Stomach (tissue), 9 donors: Measurements from ENCODE around the gene METTL21A. TPM values are rescaled to one million over a fixed set of nuclear protein-coding genes. Genes with fewer than 3 reads are reported as not detected.

Experiments used
- DNase-seq, 2 donors: peaks; one replicate each; pipeline versions ENCODE4 v3.0.0 to v3.0.0-alpha.2; 2013 to 2019
- H3K27ac ChIP-seq, 5 donors: fragments of 200-600 bp in 4 of 5; sonication (generic) in 4 of 5; one replicate each; pipeline ENCODE4 v1.5.1; 2013 to 2019; ENCODE audit warnings: mild to moderate bottlenecking in 1 of 5, moderate library complexity in 1 of 5
- H3K27me3 ChIP-seq, 3 donors: fragments of 200-600 bp; sonication (generic); one replicate each; pipeline ENCODE4 v1.5.1; 2017 to 2019; ENCODE audit warnings: mixed run types in 1 of 3
- H3K36me3 ChIP-seq, 4 donors: fragments of 200-600 bp; sonication (generic); 1 replicate in 3 of 4; 2 replicates in 1 of 4; pipeline ENCODE4 v1.5.1; 2016 to 2019
- H3K4me1 ChIP-seq, 4 donors: fragments of 200-600 bp; sonication (generic); one replicate each; pipeline ENCODE4 v1.5.1; 2016 to 2019
- H3K4me3 ChIP-seq, 4 donors: fragments of 200-600 bp; sonication (generic) in 3 of 4; one replicate each; pipeline ENCODE4 v1.5.1; 2016 to 2019; ENCODE audit warnings: mild to moderate bottlenecking in 1 of 4
- H3K9me3 ChIP-seq, 4 donors: fragments of 200-600 bp; sonication (generic); one replicate each; pipeline ENCODE4 v1.5.1; 2016 to 2019
- EP300 ChIP-seq: sonication (generic); formaldehyde crosslinking; IDR thresholded peaks from one replicate; pipeline ENCODE4 v1.6.1; 2017; ENCODE audit warnings: antibody characterized with exemption
- POLR2A ChIP-seq, 4 donors: fragments of 450-650 bp; IDR thresholded peaks; one replicate each; pipeline ENCODE4 v1.6.1; 2016; ENCODE audit warnings: antibody characterized with exemption in 4 of 4, control low read depth in 2 of 4, mild to moderate bottlenecking in 1 of 4, moderate library complexity in 1 of 4
- POLR2AphosphoS5 ChIP-seq, 3 donors: sonication (generic); formaldehyde crosslinking; IDR thresholded peaks; one replicate each; pipeline ENCODE4 v1.6.1; 2016; ENCODE audit warnings: antibody characterized with exemption in 3 of 3
- WGBS, 5 donors: extraction: QIAGEN DNeasy Blood & Tissue Kit in 3 of 5; methylation state at CpG; one replicate each; pipeline versions ENCODE4 v1.1.5 to v1.1.7; 2013 to 2018; 5-methylcytosine and 5-hydroxymethylcytosine counted together
- intact Hi-C: fragments of 100-400 bp; cut with DNase I; formaldehyde crosslinking; loops from one replicate; pipeline ENCODE4 v1.15.1; 2023; ENCODE audit warnings: low total_unique reads
- polyA plus RNA-seq, 3 donors: library from polyadenylated mRNA; stranded (reverse); fragments of 200-250 nt; gene quantifications; one replicate each; pipeline ENCODE4 v1.2.3, GENCODE V29; 2013
- total RNA-seq, 5 donors: library from RNA; depleted of rRNA; stranded (reverse); fragments of >200 nt; gene quantifications; one replicate each; pipeline versions ENCODE4 v1.1.0 to v1.2.3, GENCODE V29; 2014 to 2016
- TF ChIP-seq, protein P1 (sequence below), 7 experiments: fragments of 450-650 bp in 4 of 7; fragments of 200-600 bp in 3 of 7; sonication (generic) in 3 of 7; IDR thresholded peaks; one replicate each; pipeline ENCODE4 v1.5.1; 2016 to 2019; ENCODE audit warnings: antibody characterized with exemption in 7 of 7, control low read depth in 2 of 7, mild to moderate bottlenecking in 1 of 7
- donor health status: healthy with polysubstance abuse.
- donor health status: Bipolar disorder and iron deficiency.
- donor health status: healthy.

METTL21A gene
- total and polyA plus RNA-seq, 8 donors: 7.4 to 42.9 (median 20.1) TPM

GRCh38 chr2:207624185-207625013 is 795 bp downstream of the METTL21A start:
- DNase-seq: peak; percentile 77 to 87
- peak overlapping the region; percentile 73 to 92 (median 91) for H3K4me3 ChIP-seq
- no peaks in the 10 kb centered on the region for H3K9me3 ChIP-seq
- peaks cover 5 to 17% (median 15%) of the 10 kb centered on the region in 4 donors for H3K36me3 ChIP-seq
- peak overlapping the region; percentile 93 to 99 (median 96) for H3K27ac ChIP-seq
- 0 to 1% (median 1%) methylated on average over 46 to 47 of the region's 47 CpGs for WGBS, 5 donors
- peaks cover 21 to 53% (median 32%) of the 10 kb centered on the region in 4 donors for H3K4me1 ChIP-seq
- intact Hi-C loops: loop anchor here (10.0 kb wide), 2 partner anchors 80 to 90 kb away; no protein-coding TSS in a partner anchor
- no peaks in the 10 kb centered on the region for H3K27me3 ChIP-seq
- TF ChIP-seq EP300 (no peak), POLR2AphosphoS5 (IDR thresholded peaks at IDR 0.05) (peak in 2 of 3 donors; percentile 85 to 87)

DNA sequence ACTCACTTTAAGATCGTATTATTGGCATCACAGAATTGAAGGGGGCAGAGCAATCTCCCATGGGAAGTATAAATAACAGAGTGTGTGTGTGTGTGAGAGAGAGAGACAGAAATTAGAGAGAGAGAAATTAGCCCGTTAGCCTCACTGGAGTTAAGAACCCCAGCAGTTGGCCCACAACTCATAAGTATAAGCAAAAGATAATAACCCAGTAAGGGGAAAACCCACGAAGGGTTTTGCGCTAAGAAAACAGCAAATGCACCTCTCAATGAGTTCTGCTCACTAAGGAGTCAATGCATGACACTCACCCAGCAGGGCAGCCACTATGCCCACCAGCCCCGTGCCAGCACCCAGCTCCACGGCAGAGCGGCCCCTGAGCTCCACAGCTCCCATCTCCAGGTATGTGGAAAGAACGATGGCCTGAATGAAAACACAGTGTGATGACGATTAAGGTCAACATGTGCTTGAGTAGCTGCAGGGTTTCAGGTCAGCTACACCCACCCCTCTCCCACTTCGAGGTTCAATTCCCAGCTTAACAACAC is 3.6 kb downstream of the METTL21A start:
- intact Hi-C loops: loop anchor here (10.0 kb wide), 2 partner anchors 83 to 87 kb away; no protein-coding TSS in a partner anchor
- Histone ChIP-seq H3K36me3 (peaks cover 13 to 39% (median 30%) of the 10 kb centered on the region in 4 donors), H3K27ac (no peak overlapping the region), H3K4me3 (no peak overlapping the region), H3K27me3 (no peaks in the 10 kb centered on the region), H3K4me1 (peaks cover 17 to 57% (median 31%) of the 10 kb centered on the region in 4 donors), H3K9me3 (no peaks in the 10 kb centered on the region)
- TF ChIP-seq, protein P1, sequence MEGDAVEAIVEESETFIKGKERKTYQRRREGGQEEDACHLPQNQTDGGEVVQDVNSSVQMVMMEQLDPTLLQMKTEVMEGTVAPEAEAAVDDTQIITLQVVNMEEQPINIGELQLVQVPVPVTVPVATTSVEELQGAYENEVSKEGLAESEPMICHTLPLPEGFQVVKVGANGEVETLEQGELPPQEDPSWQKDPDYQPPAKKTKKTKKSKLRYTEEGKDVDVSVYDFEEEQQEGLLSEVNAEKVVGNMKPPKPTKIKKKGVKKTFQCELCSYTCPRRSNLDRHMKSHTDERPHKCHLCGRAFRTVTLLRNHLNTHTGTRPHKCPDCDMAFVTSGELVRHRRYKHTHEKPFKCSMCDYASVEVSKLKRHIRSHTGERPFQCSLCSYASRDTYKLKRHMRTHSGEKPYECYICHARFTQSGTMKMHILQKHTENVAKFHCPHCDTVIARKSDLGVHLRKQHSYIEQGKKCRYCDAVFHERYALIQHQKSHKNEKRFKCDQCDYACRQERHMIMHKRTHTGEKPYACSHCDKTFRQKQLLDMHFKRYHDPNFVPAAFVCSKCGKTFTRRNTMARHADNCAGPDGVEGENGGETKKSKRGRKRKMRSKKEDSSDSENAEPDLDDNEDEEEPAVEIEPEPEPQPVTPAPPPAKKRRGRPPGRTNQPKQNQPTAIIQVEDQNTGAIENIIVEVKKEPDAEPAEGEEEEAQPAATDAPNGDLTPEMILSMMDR (IDR thresholded peaks at IDR 0.05): no peak
- TF ChIP-seq POLR2AphosphoS5 (IDR thresholded peaks at IDR 0.05) (no peak), EP300 (no peak), POLR2A (IDR thresholded peaks at IDR 0.05) (no peak)
- WGBS, 5 donors: 71 to 79% (median 76%) methylated on average over 10 of the region's 10 CpGs
- no peak for DNase-seq

DNA sequence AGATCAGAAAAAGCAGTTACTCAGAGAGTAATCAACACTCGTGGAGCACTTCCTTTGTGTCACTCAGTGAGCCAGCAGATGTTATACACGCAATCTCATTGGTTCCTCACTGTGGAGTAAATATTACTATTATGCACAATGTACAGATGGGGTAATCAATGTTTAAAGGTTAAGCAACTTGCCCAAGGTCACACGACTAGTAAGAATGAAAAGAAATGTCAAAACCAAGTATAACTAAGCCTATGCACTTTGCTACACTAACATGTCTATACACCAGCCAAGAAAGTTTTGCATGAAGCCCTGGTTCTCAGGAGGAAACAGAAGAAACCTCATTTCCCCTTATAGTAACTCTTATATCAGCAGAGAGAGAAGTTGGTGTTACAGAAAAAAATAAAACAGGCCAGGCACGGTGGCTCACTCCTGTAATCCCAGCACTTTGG is 5.4 kb downstream of the METTL21A start:
- WGBS, 5 donors: 24 to 52% (median 34%) methylated on average over 4 of the region's 4 CpGs
- Histone ChIP-seq H3K9me3 (no peaks in the 10 kb centered on the region), H3K4me1 (peaks cover 13 to 49% (median 24%) of the 10 kb centered on the region in 4 donors), H3K4me3 (no peak overlapping the region), H3K27ac (peak overlapping the region in 2 of 5 donors; percentile 22 to 41), H3K36me3 (peaks cover 14 to 49% (median 38%) of the 10 kb centered on the region in 4 donors), H3K27me3 (no peaks in the 10 kb centered on the region)
- intact Hi-C loops: loop anchor here (10.0 kb wide), 2 partner anchors 85 kb away; no protein-coding TSS in a partner anchor
- no peak for TF ChIP-seq EP300
- DNase-seq: peak in 1 of 2 donors; percentile 21

DNA sequence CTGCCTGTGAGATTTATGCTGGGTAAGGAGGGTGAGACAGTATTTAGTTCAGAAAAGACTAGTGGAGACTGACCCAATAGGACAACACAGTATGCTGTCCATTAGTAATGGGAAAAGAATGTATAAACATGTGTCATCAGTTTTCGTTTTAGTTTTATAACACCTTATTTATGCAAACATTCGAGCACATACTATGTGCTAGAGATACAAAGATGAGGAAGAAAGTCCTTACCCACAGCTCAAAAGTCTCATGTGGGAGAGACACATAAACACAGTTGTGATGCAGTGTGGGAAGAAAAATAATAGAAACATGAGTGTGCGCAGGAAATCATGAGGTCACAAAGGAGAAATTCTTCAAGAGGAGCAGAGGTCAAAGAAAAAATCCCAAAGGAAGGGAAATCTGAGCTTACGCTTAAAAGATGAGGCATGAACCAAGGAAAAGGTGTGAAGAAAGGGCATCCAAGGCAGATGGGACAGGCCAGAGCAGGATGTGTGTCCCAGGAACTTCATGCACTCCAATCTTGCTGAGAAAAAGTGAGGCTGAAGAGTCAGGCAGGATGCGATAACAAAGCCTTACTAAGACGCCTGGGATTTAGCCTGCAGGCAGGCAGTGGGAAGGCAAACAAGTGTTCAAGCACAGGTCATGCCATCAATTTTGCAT is 8.1 kb downstream of the METTL21A start:
- DNase-seq: no peak
- 67 to 78% (median 72%) methylated on average over 6 of the region's 6 CpGs for WGBS, 5 donors
- Histone ChIP-seq H3K4me1 (peaks cover 0 to 28% (median 8%) of the 10 kb centered on the region in 4 donors), H3K27ac (peak overlapping the region in 3 of 5 donors; percentile 12 to 57 (median 43)), H3K36me3 (peaks cover 14 to 51% (median 42%) of the 10 kb centered on the region in 4 donors), H3K4me3 (no peak overlapping the region), H3K9me3 (no peaks in the 10 kb centered on the region), H3K27me3 (no peaks in the 10 kb centered on the region)
- TF ChIP-seq EP300 (no peak), POLR2A (IDR thresholded peaks at IDR 0.05) (no peak), POLR2AphosphoS5 (IDR thresholded peaks at IDR 0.05) (no peak)
- TF ChIP-seq, protein P1 (IDR thresholded peaks at IDR 0.05): no peak
- intact Hi-C loops: no loop called here

DNA sequence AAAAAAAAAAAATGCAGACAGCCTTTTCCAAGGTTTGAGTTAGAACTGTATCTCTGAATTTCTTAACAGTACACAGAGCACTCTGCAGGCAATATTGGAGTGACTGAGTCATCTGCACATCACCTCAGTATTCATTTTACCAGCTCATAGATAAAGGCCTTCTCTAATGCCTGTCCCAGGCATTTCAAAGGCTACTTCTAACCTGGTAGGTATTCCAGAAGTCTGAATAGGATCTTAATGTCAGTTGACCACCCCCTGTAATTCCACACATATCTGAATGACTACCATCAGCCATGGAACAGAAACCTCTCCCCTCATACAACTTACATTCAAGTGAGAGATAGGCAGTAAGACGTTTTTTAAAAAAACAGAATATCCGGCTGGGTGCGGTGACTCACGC is 9.0 kb downstream of the METTL21A start:
- H3K27ac ChIP-seq: no peak overlapping the region
- no peaks in the 10 kb centered on the region for H3K9me3 ChIP-seq
- peaks cover 0 to 25% (median 7%) of the 10 kb centered on the region in 4 donors for H3K4me1 ChIP-seq
- no peak overlapping the region for H3K4me3 ChIP-seq
- H3K27me3 ChIP-seq: no peaks in the 10 kb centered on the region
- 69 to 86% (median 80%) methylated on average over 4 of the region's 4 CpGs for WGBS, 5 donors
- no peak for TF ChIP-seq EP300
- TF ChIP-seq, protein P1 (IDR thresholded peaks at IDR 0.05): no peak
- no peak for TF ChIP-seq POLR2AphosphoS5 (IDR thresholded peaks at IDR 0.05)
- TF ChIP-seq POLR2A (IDR thresholded peaks at IDR 0.05): no peak
- intact Hi-C loops: no loop called here
- DNase-seq: no peak
- peaks cover 14 to 46% (median 36%) of the 10 kb centered on the region in 4 donors for H3K36me3 ChIP-seq
